Ishikawa (cell line): ENCODE measurements around the gene ZNF536.

Source experiments
- CEBPB ChIP-seq: IDR thresholded peaks from 2 replicates; pipeline ENCODE4 v1.6.1; 2012
- CREB1 ChIP-seq: IDR thresholded peaks from 2 replicates; pipeline ENCODE4 v1.6.1; 2012; ENCODE audit warnings: low read depth
- EGR1 ChIP-seq: IDR thresholded peaks from 2 replicates; pipeline ENCODE4 v1.6.1; 2012
- EP300 ChIP-seq: IDR thresholded peaks from 2 replicates; pipeline ENCODE4 v1.6.1; 2012; ENCODE audit warnings: borderline replicate concordance
- FOXM1 ChIP-seq: IDR thresholded peaks from 2 replicates; pipeline ENCODE4 v1.6.1; 2012; ENCODE audit warnings: low read depth, borderline replicate concordance
- MAX ChIP-seq: IDR thresholded peaks from 2 replicates; pipeline ENCODE4 v1.6.1; 2012
- NFIC ChIP-seq: IDR thresholded peaks from 2 replicates; pipeline ENCODE4 v1.6.1; 2012
- RAD21 ChIP-seq: IDR thresholded peaks from 2 replicates; pipeline ENCODE4 v1.6.1; 2012; ENCODE audit warnings: low read depth
- TAF1 ChIP-seq: IDR thresholded peaks from 2 replicates; pipeline ENCODE4 v1.6.1; 2012; ENCODE audit warnings: low read depth, mild to moderate bottlenecking
- TCF12 ChIP-seq: IDR thresholded peaks from 2 replicates; pipeline ENCODE4 v1.6.1; 2012; ENCODE audit warnings: low read depth
- TEAD4 ChIP-seq: IDR thresholded peaks from 2 replicates; pipeline ENCODE4 v1.6.1; 2012
- YY1 ChIP-seq: IDR thresholded peaks from 2 replicates; pipeline ENCODE4 v1.6.1; 2012; ENCODE audit warnings: low read depth
- ZBTB7A ChIP-seq: IDR thresholded peaks from 2 replicates; pipeline ENCODE4 v1.6.1; 2012; ENCODE audit warnings: low read depth
- TF ChIP-seq, protein P1 (sequence below): IDR thresholded peaks from 2 replicates; pipeline ENCODE4 v1.6.1; 2012; ENCODE audit warnings: low read depth, mild to moderate bottlenecking
- TF ChIP-seq, protein P2 (sequence below): IDR thresholded peaks from 2 replicates; pipeline ENCODE4 v1.6.1; 2012

Gene ZNF536

GRCh38 chr19:30555791-30556110, 183.6 kb downstream of the ZNF536 start:
- no peak for TF ChIP-seq TAF1
- TF ChIP-seq FOXM1, result no peak
- no peak for TF ChIP-seq NFIC
- TF ChIP-seq TCF12, result no peak
- no peak for TF ChIP-seq TEAD4
- no peak for TF ChIP-seq YY1
- no peak for TF ChIP-seq RAD21
- TF ChIP-seq ZBTB7A, result no peak
- no peak for TF ChIP-seq EP300
- TF ChIP-seq, protein P1, sequence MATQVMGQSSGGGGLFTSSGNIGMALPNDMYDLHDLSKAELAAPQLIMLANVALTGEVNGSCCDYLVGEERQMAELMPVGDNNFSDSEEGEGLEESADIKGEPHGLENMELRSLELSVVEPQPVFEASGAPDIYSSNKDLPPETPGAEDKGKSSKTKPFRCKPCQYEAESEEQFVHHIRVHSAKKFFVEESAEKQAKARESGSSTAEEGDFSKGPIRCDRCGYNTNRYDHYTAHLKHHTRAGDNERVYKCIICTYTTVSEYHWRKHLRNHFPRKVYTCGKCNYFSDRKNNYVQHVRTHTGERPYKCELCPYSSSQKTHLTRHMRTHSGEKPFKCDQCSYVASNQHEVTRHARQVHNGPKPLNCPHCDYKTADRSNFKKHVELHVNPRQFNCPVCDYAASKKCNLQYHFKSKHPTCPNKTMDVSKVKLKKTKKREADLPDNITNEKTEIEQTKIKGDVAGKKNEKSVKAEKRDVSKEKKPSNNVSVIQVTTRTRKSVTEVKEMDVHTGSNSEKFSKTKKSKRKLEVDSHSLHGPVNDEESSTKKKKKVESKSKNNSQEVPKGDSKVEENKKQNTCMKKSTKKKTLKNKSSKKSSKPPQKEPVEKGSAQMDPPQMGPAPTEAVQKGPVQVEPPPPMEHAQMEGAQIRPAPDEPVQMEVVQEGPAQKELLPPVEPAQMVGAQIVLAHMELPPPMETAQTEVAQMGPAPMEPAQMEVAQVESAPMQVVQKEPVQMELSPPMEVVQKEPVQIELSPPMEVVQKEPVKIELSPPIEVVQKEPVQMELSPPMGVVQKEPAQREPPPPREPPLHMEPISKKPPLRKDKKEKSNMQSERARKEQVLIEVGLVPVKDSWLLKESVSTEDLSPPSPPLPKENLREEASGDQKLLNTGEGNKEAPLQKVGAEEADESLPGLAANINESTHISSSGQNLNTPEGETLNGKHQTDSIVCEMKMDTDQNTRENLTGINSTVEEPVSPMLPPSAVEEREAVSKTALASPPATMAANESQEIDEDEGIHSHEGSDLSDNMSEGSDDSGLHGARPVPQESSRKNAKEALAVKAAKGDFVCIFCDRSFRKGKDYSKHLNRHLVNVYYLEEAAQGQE, result no peak
- no peak for TF ChIP-seq MAX

GRCh38 chr19:30556230-30556711, 184.1 kb downstream of the ZNF536 start:
- TF ChIP-seq YY1 (no peak), CEBPB (no peak), EGR1 (no peak), RAD21 (no peak), ZBTB7A (no peak), TAF1 (no peak), MAX (no peak), CREB1 (no peak), FOXM1 (no peak), EP300 (no peak), NFIC (no peak), TEAD4 (no peak)
- TF ChIP-seq, protein P1, result no peak
- TF ChIP-seq, protein P2, sequence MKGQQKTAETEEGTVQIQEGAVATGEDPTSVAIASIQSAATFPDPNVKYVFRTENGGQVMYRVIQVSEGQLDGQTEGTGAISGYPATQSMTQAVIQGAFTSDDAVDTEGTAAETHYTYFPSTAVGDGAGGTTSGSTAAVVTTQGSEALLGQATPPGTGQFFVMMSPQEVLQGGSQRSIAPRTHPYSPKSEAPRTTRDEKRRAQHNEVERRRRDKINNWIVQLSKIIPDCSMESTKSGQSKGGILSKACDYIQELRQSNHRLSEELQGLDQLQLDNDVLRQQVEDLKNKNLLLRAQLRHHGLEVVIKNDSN, result no peak

- TF ChIP-seq EP300, result no peak
- no peak for TF ChIP-seq CREB1
- TF ChIP-seq, protein P1, result no peak
Observed at GRCh38 chr19:30557212-30557611, 185.0 kb downstream of the ZNF536 start.

DNA sequence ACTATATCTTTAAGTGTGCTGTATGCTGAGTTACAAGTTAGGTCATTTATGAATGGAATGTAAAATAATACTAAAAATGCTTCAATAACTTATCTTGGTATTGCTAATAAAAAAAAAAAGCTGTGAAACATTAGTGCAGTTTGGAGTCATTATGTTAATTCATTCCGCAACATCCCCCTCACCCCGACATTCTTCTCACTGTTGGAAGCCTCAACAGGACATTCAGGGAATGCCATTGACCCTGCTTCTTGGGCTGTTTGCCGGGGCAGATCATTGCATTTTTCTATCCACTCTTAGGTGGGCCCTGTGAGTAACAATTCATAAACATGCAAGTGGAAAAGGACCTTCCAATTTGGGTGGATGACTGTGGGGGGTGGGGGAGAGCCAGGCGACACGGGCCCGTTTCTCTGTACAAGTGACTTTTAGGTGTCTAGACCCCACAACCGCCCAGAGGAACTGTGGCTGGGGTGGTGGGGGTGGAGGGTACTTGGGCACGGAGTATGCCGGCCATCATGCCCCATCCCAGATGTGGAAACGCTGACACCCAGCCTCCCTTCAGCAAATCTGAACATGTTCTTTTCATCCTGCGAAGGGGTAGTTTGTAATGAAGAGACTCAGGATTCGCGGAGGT, 185.9 kb downstream of the ZNF536 start:
- TF ChIP-seq, protein P2, result no peak

- no peak for TF ChIP-seq CEBPB
- no peak for TF ChIP-seq TCF12
- TF ChIP-seq EP300, result no peak
- TF ChIP-seq TEAD4, result no peak
- TF ChIP-seq TAF1, result no peak
Observed at GRCh38 chr19:30558793-30559192, 186.6 kb downstream of the ZNF536 start.
